Measurements from ENCODE around the gene DSCAML1.

DSCAML1 gene

GRCh38 chr11:117646411-117646810 is 150.6 kb downstream of the DSCAML1 start:
- Mint-ChIP-seq H3K9me3 (no peaks in the 10 kb centered on the region), H3K4me3 (no peak overlapping the region), H3K4me1 (ENCODE audit: low read depth) (no peaks in the 10 kb centered on the region), H3K27me3 (ENCODE audit: low read depth) (no peaks in the 10 kb centered on the region), H3K27ac (no peak overlapping the region), H3K36me3 (ENCODE audit: low read depth) (no peaks in the 10 kb centered on the region)

DNA sequence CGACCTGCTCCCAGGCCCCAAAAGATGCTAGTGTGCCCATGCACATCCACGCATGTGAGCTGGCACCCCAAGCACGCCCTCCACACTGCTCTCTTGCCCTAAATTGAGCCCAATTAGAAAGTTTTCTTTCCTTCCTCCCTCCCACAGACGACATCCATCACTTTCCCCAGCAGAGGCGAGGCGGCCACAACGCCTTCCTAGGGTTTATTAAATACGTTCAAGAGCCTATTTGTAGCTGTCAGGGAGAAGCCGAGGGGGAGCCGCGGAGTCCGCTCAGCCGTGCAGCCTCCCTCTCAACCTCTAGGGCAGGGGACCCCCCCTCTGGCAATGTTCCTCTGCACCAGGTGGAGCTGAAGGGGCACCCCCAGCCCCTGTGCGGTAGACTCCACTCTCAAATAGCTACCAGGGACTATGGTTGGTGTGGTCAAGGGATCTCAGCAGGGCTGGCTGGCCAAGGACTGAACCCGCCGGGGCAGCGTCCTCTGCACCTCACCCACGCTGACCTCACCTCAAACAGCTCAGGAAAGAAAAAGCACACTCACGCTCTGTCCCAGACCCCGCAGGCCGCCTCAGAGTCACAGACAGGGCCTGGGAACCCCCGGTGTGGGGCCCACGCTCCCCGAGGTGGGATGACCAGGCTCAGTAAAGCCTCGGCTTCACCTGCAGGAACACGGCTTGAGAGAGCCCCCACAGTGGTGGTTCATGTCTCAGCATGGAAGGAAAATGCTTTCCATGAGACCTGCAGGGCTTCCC is 152.4 kb downstream of the DSCAML1 start:
- Mint-ChIP-seq H3K4me1 (ENCODE audit: low read depth) (no peaks in the 10 kb centered on the region), H3K36me3 (ENCODE audit: low read depth) (no peaks in the 10 kb centered on the region), H3K27me3 (ENCODE audit: low read depth) (no peaks in the 10 kb centered on the region), H3K9me3 (no peaks in the 10 kb centered on the region), H3K4me3 (no peak overlapping the region), H3K27ac (no peak overlapping the region)

DNA sequence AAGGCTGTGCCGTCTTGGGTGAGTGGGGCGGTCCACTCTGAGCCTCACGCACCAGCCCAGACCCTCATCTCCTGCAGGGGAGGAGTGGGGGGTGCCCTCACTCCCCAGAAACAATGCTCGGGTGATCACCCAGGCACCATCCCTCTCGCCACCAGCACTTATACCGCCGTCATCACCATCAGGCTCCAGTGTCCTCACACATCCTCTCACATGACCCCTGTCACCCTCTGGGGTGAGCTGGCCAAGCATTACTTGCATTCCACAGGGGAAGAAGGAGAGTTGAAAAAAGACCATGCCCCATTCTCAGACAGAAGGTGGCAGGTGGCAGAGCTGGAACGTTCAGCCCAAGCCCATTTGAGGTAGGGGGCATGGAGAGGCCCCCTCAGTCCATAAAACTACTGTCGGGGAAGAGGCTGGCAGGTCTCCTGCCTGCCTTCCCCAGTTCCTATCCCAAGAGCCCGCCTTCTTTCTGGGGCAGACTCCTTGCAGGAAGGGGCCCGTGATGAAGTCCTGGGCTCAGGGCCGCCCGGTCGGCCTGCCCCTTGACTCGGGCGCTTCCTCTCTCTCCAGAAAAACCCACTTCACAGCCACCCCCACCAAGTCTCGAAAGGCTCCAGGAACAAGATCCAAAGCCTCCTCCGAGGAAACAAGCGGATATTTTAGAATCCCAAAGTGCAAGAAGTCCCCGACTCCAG is 153.3 kb downstream of the DSCAML1 start:
- H3K9me3 Mint-ChIP-seq: no peaks in the 10 kb centered on the region
- H3K27me3 Mint-ChIP-seq (ENCODE audit: low read depth): no peaks in the 10 kb centered on the region
- no peaks in the 10 kb centered on the region for H3K36me3 Mint-ChIP-seq (ENCODE audit: low read depth)
- H3K4me1 Mint-ChIP-seq (ENCODE audit: low read depth): no peaks in the 10 kb centered on the region
- no peak overlapping the region for H3K27ac Mint-ChIP-seq
- H3K4me3 Mint-ChIP-seq: no peak overlapping the region

DNA sequence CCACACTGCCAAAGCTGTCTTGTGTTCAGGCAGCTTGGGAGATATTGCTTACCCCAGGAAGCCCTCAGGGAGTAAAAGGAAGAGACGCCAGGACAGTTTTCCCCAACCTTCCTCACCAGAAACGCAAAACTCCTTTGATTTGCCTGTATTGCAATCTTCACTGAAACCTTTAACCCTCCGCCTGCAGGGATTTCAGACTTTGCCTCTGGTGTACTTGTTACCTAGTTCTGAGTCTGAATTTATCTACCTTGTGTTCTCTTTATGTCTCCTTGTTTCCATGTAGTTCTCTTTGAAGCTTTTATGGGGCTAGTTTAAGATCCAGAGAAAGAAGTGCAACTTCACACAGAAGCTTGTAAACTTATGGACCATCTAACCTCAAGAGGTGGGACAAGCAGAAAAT is 154.2 kb downstream of the DSCAML1 start:
- no peak overlapping the region for H3K4me3 Mint-ChIP-seq
- no peaks in the 10 kb centered on the region for H3K27me3 Mint-ChIP-seq (ENCODE audit: low read depth)
- no peaks in the 10 kb centered on the region for H3K4me1 Mint-ChIP-seq (ENCODE audit: low read depth)
- no peaks in the 10 kb centered on the region for H3K36me3 Mint-ChIP-seq (ENCODE audit: low read depth)
- no peaks in the 10 kb centered on the region for H3K9me3 Mint-ChIP-seq
- no peak overlapping the region for H3K27ac Mint-ChIP-seq

DNA sequence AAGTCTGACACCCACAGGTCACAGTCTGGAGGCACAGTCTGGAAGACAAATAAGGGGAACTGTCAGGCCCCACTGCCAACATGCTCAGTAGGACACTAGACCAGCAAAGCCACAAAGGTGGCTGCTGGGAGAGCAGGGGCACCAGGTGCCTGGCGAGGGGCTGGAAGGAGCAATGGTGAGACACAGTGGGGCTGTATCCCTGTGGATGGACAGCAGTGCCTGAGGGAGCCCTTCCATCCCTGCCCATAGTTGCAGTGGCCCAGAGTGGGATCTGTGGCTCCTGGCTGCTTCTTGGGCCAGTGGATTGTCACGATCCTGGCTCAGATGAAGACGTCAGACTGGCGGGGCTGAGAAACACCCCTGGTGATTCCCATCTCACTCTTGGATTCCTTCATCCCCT is 154.6 kb downstream of the DSCAML1 start:
- Mint-ChIP-seq H3K36me3 (ENCODE audit: low read depth) (no peaks in the 10 kb centered on the region), H3K4me3 (no peak overlapping the region), H3K4me1 (ENCODE audit: low read depth) (no peaks in the 10 kb centered on the region), H3K27me3 (ENCODE audit: low read depth) (no peaks in the 10 kb centered on the region), H3K27ac (no peak overlapping the region), H3K9me3 (no peaks in the 10 kb centered on the region)

DNA sequence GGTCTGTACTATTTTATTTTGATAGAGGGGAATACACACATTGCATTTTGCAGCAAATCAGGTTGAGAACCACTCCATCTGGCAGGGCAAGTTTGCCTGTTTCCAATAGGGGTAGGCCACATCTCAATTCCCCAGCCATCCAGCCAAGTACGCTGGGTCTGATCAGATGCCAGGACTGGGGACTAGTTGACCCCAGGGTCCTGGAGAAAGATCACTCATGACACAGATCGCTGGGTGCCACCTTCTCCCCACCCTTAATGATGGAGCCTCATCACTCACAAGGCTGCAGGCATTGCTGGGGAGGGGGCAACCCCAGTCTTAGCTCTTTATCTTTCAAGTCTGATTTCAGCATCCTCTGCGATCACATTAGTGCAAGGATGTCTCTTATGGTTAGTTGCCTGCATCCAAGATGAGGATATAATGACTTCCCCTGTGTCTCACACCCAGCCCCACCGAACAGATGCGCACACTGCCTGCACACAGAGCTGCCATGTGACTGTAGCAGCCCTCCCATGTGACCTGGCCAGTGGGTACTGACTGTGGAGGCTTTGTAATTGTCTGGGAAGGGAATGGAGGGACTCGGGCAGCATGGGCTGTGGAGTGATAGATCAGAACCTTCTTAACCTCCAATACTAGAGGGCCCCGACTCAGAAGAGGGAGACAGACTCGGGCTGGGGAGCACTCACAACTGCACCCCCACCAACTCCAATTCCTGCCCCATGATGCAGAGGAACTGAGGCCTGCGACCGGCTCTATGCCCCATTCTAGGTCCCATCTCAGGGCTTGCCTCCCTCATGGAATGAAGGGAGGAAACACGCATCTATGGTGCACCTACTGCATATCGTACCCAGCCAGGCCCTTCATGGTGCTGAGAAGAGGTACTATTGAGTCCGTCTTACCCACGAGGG is 155.8 kb downstream of the DSCAML1 start:
- no peak overlapping the region for H3K4me3 Mint-ChIP-seq
- H3K27me3 Mint-ChIP-seq (ENCODE audit: low read depth): no peaks in the 10 kb centered on the region
- no peaks in the 10 kb centered on the region for H3K4me1 Mint-ChIP-seq (ENCODE audit: low read depth)
- H3K36me3 Mint-ChIP-seq (ENCODE audit: low read depth): no peaks in the 10 kb centered on the region
- H3K27ac Mint-ChIP-seq: no peak overlapping the region
- no peaks in the 10 kb centered on the region for H3K9me3 Mint-ChIP-seq

GRCh38 chr11:117640041-117640440 is 157.0 kb downstream of the DSCAML1 start:
- Mint-ChIP-seq H3K36me3 (ENCODE audit: low read depth) (no peaks in the 10 kb centered on the region), H3K4me1 (ENCODE audit: low read depth) (no peaks in the 10 kb centered on the region), H3K4me3 (no peak overlapping the region), H3K27ac (no peak overlapping the region), H3K9me3 (no peaks in the 10 kb centered on the region), H3K27me3 (ENCODE audit: low read depth) (peaks cover 6% of the 10 kb centered on the region)

- Mint-ChIP-seq H3K27ac (no peak overlapping the region), H3K9me3 (no peaks in the 10 kb centered on the region), H3K36me3 (ENCODE audit: low read depth) (no peaks in the 10 kb centered on the region), H3K4me3 (no peak overlapping the region), H3K4me1 (ENCODE audit: low read depth) (no peaks in the 10 kb centered on the region), H3K27me3 (ENCODE audit: low read depth) (peaks cover 6% of the 10 kb centered on the region)
These were observed 157.4 kb downstream of the DSCAML1 start for GRCh38 chr11:117639601-117640000.

DNA sequence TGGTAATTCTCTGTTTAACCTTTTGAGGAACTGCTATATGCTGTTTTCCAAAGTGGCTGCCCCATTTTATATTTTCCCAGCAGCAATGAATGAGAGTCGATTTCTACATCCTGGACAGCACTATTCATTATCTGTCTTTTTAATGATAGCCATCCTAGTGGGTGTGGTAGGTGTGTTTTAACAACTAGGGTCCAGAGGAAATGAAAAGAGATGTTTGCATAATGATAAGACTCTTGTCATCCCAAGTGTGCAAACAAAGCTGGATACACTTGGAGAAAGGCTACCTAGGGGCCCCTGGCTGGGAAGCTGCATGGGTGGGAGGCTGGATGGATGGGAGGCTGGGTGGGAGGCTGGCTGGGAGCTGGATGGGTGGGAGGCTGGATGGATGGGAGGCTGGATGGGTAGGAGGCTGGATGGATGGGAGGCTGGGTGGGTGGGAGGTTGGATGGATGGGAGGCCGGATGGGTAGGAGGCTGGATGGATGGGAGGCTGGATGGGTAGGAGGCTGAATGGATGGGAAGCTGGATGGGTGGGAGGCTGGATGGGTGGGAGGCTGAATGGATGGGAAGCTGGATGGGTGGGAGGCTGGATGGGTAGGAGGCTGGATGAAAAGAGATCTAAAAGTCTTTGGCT is 158.0 kb downstream of the DSCAML1 start:
- H3K36me3 Mint-ChIP-seq (ENCODE audit: low read depth): no peaks in the 10 kb centered on the region
- no peaks in the 10 kb centered on the region for H3K9me3 Mint-ChIP-seq
- peaks cover 6% of the 10 kb centered on the region for H3K27me3 Mint-ChIP-seq (ENCODE audit: low read depth)

DNA sequence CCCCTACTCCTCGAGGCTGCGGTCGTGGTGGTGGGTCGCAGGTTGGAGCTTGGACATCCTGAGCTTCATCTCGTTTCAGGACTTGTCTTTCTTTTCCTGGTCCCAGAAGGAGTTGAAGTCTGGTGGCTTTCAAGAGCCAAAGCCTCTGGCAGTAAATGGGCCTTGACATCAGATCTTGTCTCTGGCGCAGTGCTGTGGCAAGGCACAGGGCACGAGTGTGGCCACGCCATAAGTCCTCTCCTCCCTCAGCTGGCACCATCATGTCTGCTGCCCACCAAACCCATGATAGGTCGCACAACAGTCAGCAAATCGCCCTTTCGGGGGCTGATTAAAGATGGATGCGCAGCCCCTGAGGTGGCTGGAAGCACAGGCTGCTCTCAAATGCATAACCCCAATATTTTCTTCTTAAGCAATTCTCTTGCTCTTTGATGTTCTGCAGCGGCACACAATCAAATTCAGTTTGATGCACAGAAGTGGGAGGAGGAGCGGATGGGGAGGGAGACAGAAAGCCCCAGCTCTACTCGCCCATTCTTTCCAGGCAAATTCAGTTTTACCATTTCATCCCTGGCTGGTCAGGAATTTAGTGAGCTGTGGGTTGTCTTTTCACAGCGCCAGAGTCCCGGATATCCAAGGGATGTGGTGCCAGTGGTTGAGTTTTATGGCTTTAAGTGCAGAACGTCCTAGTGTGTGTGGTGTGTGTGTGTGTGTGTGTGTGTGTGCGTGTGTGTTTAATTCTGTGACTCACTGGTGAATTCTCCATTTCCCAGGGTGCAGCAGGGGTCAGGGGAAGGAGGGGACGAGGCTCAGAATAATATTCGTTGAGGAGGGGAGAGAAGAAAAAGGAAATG is 162.0 kb downstream of the DSCAML1 start:
- no peaks in the 10 kb centered on the region for H3K36me3 Mint-ChIP-seq (ENCODE audit: low read depth)
- peaks cover 6% of the 10 kb centered on the region for H3K27me3 Mint-ChIP-seq (ENCODE audit: low read depth)
- H3K4me1 Mint-ChIP-seq (ENCODE audit: low read depth): no peaks in the 10 kb centered on the region
- no peak overlapping the region for H3K27ac Mint-ChIP-seq
- no peaks in the 10 kb centered on the region for H3K9me3 Mint-ChIP-seq
- H3K4me3 Mint-ChIP-seq: no peak overlapping the region

More for the DNA sequence above, 158.0 kb downstream of the DSCAML1 start:
- H3K4me3 Mint-ChIP-seq: no peak overlapping the region
- H3K27ac Mint-ChIP-seq: no peak overlapping the region
- no peaks in the 10 kb centered on the region for H3K4me1 Mint-ChIP-seq (ENCODE audit: low read depth)

- Mint-ChIP-seq H3K27ac (no peak overlapping the region), H3K36me3 (ENCODE audit: low read depth) (no peaks in the 10 kb centered on the region), H3K27me3 (ENCODE audit: low read depth) (peaks cover 6% of the 10 kb centered on the region), H3K9me3 (no peaks in the 10 kb centered on the region), H3K4me3 (no peak overlapping the region), H3K4me1 (ENCODE audit: low read depth) (no peaks in the 10 kb centered on the region)
These were observed 162.8 kb downstream of the DSCAML1 start for GRCh38 chr11:117633976-117634755.

DNA sequence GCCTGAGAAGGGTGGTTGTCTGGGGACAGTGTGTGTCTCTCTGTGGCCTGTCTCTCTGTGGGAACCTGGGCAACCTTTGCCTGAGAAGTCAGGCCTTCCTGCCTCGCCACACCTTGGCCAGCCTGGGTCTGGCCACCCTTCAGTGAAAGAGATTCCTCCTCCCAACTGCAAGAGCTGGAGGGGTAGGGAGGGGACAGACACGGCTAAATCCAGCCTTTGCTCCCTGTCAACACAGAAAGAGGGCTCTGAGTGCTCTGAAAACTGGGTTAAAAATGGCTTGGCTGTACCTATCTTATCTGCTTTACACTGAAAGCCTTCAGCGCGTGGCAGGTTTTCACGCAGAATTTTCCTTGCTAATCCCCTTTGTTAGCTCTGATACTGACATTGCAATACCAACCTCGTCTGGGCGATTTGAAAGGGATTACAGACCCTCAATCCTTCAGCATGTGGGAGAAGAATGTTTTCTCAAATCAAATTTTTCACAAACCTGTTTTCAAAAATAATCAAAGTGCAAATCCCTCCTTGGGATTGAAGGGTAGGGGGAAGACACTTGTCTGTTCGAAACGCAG is 163.7 kb downstream of the DSCAML1 start:
- H3K36me3 Mint-ChIP-seq (ENCODE audit: low read depth): no peaks in the 10 kb centered on the region
- no peak overlapping the region for H3K27ac Mint-ChIP-seq
- no peaks in the 10 kb centered on the region for H3K9me3 Mint-ChIP-seq
- H3K4me1 Mint-ChIP-seq (ENCODE audit: low read depth): no peaks in the 10 kb centered on the region
- no peak overlapping the region for H3K4me3 Mint-ChIP-seq
- peaks cover 6% of the 10 kb centered on the region for H3K27me3 Mint-ChIP-seq (ENCODE audit: low read depth)

DNA sequence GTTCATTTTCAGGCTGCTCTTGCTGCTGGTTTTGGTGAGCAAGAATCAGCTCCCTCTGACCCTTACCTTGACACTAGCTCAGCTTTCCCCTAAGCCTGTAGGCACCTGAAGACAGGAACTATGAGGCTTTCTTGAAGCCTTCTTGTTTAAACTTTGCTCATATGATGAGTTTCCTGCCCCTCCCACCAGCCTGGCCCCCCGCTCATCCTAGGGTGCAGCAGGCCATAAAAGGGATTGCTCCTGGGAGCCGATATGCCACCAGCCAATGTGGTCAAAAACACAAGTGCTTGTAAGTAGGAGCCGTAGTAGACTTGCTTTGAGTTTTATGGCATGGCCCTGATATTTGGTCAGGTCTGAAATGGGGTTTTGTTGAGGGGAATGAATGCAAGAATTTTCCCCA is 164.7 kb downstream of the DSCAML1 start:
- H3K36me3 Mint-ChIP-seq (ENCODE audit: low read depth): no peaks in the 10 kb centered on the region
- H3K9me3 Mint-ChIP-seq: no peaks in the 10 kb centered on the region
- H3K4me1 Mint-ChIP-seq (ENCODE audit: low read depth): no peaks in the 10 kb centered on the region
- H3K4me3 Mint-ChIP-seq: no peak overlapping the region
- peaks cover 6% of the 10 kb centered on the region for H3K27me3 Mint-ChIP-seq (ENCODE audit: low read depth)
- H3K27ac Mint-ChIP-seq: no peak overlapping the region

Data from T-helper 1 cell treated with Interleukin-12 subunit alpha and Interleukin-12 subunit beta and Interleukin-4 antibody, amounts not matched to agents 30 μg/mL and 1 μg/mL, for 36 hours (primary cell).